ENCODE results near the gene FAM120B.

FAM120B gene

GRCh38 chr6:170272341-170273065 lies 34.1 kb upstream of the FAM120B start:
- DNase-seq (ENCODE audit: low spot score) = no peak

GRCh38 chr6:170273191-170273590 lies 33.4 kb upstream of the FAM120B start:
- DNase-seq (ENCODE audit: low spot score) = no peak

GRCh38 chr6:170273681-170274080 lies 32.9 kb upstream of the FAM120B start:
- DNase-seq (ENCODE audit: low spot score) = no peak

GRCh38 chr6:170274713-170275560 lies 31.6 kb upstream of the FAM120B start:
- DNase-seq (ENCODE audit: low spot score) = no peak

- DNase-seq (ENCODE audit: low spot score) = no peak
Measured at GRCh38 chr6:170276369-170277057, 30.0 kb upstream of the FAM120B start.

GRCh38 chr6:170277893-170278742 lies 28.4 kb upstream of the FAM120B start:
- no peak for DNase-seq (ENCODE audit: low spot score)

GRCh38 chr6:170278743-170279094 lies 27.8 kb upstream of the FAM120B start:
- no peak for DNase-seq (ENCODE audit: low spot score)

- DNase-seq (ENCODE audit: low spot score) = no peak
Measured at GRCh38 chr6:170279426-170279825, 27.1 kb upstream of the FAM120B start.

- no peak for DNase-seq (ENCODE audit: low spot score)
Measured at GRCh38 chr6:170279977-170280688, 26.4 kb upstream of the FAM120B start.

- DNase-seq (ENCODE audit: low spot score) = no peak
Measured at GRCh38 chr6:170280689-170281045, 25.9 kb upstream of the FAM120B start.

- DNase-seq (ENCODE audit: low spot score) = no peak
Measured at GRCh38 chr6:170281331-170282292, 24.9 kb upstream of the FAM120B start.

GRCh38 chr6:170282512-170283158 lies 23.9 kb upstream of the FAM120B start:
- no peak for DNase-seq (ENCODE audit: low spot score)

GRCh38 chr6:170283212-170284081 lies 23.1 kb upstream of the FAM120B start:
- DNase-seq (ENCODE audit: low spot score) = no peak

- DNase-seq (ENCODE audit: low spot score) = no peak
Measured at GRCh38 chr6:170284126-170284773, 22.3 kb upstream of the FAM120B start.

GRCh38 chr6:170284866-170285469 lies 21.6 kb upstream of the FAM120B start:
- no peak for DNase-seq (ENCODE audit: low spot score)

GRCh38 chr6:170285482-170285881 lies 21.1 kb upstream of the FAM120B start:
- no peak for DNase-seq (ENCODE audit: low spot score)

GRCh38 chr6:170286246-170286933 lies 20.2 kb upstream of the FAM120B start:
- DNase-seq (ENCODE audit: low spot score) = peak; percentile 86
